Gastroesophageal sphincter (tissue), 3 donors: Measurements from ENCODE around the gene TMEM139.

Experiments
- EP300 ChIP-seq: sonication (generic); formaldehyde crosslinking; IDR thresholded peaks from one replicate; pipeline ENCODE4 v1.6.1; 2017; ENCODE audit warnings: antibody characterized with exemption, mild to moderate bottlenecking
- POLR2A ChIP-seq, 2 donors: fragments of 450-650 bp; IDR thresholded peaks; one replicate each; pipeline ENCODE4 v1.6.1; 2017; ENCODE audit warnings: antibody characterized with exemption in 2 of 2, mild to moderate bottlenecking in 2 of 2, moderate library complexity in 1 of 2
- POLR2AphosphoS5 ChIP-seq: sonication (generic); formaldehyde crosslinking; IDR thresholded peaks from one replicate; pipeline ENCODE4 v1.6.1; 2017; ENCODE audit warnings: antibody characterized with exemption
- TF ChIP-seq, protein P1 (sequence below), 4 experiments: fragments of 200-600 bp in 2 of 4; fragments of 450-650 bp in 2 of 4; sonication (generic) in 1 of 4; IDR thresholded peaks; one replicate each; pipeline ENCODE4 v1.5.1; 2017 to 2019; ENCODE audit warnings: antibody characterized with exemption in 4 of 4, mild to moderate bottlenecking in 2 of 4, moderate library complexity in 2 of 4

DNA sequence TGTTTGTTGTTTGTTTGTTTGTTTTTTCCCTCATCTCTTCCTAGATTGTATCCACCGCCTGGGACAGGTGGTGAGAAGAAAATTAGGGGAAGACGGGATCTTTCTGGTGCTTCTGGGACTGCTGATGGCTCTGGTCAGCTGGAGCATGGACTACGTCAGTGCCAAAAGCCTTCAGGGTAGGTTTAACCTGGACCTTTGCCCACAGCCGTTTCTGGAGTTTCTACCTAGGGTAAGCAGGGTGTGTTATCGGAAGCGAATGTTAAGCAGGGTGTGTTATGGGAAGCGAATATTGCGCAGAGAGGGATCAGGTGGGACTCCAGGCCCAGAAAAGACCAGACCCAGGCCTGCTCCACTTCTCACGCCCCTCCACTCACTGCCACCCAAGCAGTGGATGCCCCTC, 35.9 kb downstream of the TMEM139 start:
- TF ChIP-seq, protein P1, sequence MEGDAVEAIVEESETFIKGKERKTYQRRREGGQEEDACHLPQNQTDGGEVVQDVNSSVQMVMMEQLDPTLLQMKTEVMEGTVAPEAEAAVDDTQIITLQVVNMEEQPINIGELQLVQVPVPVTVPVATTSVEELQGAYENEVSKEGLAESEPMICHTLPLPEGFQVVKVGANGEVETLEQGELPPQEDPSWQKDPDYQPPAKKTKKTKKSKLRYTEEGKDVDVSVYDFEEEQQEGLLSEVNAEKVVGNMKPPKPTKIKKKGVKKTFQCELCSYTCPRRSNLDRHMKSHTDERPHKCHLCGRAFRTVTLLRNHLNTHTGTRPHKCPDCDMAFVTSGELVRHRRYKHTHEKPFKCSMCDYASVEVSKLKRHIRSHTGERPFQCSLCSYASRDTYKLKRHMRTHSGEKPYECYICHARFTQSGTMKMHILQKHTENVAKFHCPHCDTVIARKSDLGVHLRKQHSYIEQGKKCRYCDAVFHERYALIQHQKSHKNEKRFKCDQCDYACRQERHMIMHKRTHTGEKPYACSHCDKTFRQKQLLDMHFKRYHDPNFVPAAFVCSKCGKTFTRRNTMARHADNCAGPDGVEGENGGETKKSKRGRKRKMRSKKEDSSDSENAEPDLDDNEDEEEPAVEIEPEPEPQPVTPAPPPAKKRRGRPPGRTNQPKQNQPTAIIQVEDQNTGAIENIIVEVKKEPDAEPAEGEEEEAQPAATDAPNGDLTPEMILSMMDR (IDR thresholded peaks at IDR 0.05), result no peak
- no peak for TF ChIP-seq POLR2AphosphoS5
- no peak for TF ChIP-seq POLR2A (IDR thresholded peaks at IDR 0.05)
- TF ChIP-seq EP300, result no peak
